Dermis microvascular lymphatic vessel endothelial cell (primary cell): ENCODE data around the gene TPRG1L. TPM values are rescaled to one million over a fixed set of nuclear protein-coding genes. Genes with fewer than 3 reads are reported as not detected.

Source experiments
- DNase-seq, 2 donors: peaks; one replicate each; pipeline versions ENCODE4 v3.0.0 to v3.0.0-alpha.2; 2010; ENCODE audit warnings: low read depth in 2 of 2
- total RNA-seq: library from RNA; depleted of rRNA; stranded (reverse); fragments of >200 nt; gene quantifications from 2 replicates; pipeline ENCODE4 v1.2.1, GENCODE V29; 2014

The TPRG1L gene
- total RNA-seq, 1 donor from 2014 or later, result 20.2 TPM

GRCh38 chr1:3628445-3628844 lies 3.6 kb downstream of the TPRG1L start:
- DNase-seq, result no peak

- DNase-seq, result no peak
Observed at GRCh38 chr1:3629561-3630160, 4.8 kb downstream of the TPRG1L start.

- no peak for DNase-seq
Observed at GRCh38 chr1:3630161-3630611, 5.4 kb downstream of the TPRG1L start.

GRCh38 chr1:3630914-3631313 lies 6.1 kb downstream of the TPRG1L start:
- no peak for DNase-seq

- no peak for DNase-seq
Observed at GRCh38 chr1:3631320-3632260, 6.8 kb downstream of the TPRG1L start.

- DNase-seq, result no peak
Observed at GRCh38 chr1:3632298-3632697, 7.5 kb downstream of the TPRG1L start.

GRCh38 chr1:3632716-3633343 lies 8.0 kb downstream of the TPRG1L start:
- no peak for DNase-seq

- no peak for DNase-seq
Observed at GRCh38 chr1:3633344-3634058, 8.7 kb downstream of the TPRG1L start.

- DNase-seq, result no peak
Observed at GRCh38 chr1:3634059-3634800, 9.4 kb downstream of the TPRG1L start.

GRCh38 chr1:3636080-3636479 lies 11.3 kb downstream of the TPRG1L start:
- DNase-seq, result no peak

- no peak for DNase-seq
Observed at GRCh38 chr1:3636531-3636930, 11.7 kb downstream of the TPRG1L start.

- DNase-seq, result no peak
Observed at GRCh38 chr1:3638027-3638426, 13.2 kb downstream of the TPRG1L start.

- DNase-seq, result no peak
Observed at GRCh38 chr1:3638676-3639075, 13.9 kb downstream of the TPRG1L start.

GRCh38 chr1:3639397-3639911 lies 14.6 kb downstream of the TPRG1L start:
- DNase-seq, result no peak

GRCh38 chr1:3640121-3640837 lies 15.5 kb downstream of the TPRG1L start:
- no peak for DNase-seq

GRCh38 chr1:3641046-3641760 lies 16.4 kb downstream of the TPRG1L start:
- no peak for DNase-seq

- no peak for DNase-seq
Observed at GRCh38 chr1:3641816-3642215, 17.0 kb downstream of the TPRG1L start.

GRCh38 chr1:3642919-3643675 lies 18.3 kb downstream of the TPRG1L start:
- DNase-seq, result no peak

GRCh38 chr1:3644273-3644672 lies 19.5 kb downstream of the TPRG1L start:
- no peak for DNase-seq
